GM21723 (cell line): Measurements from ENCODE around the gene FKBP2.

Experiments used
- ATAC-seq: cut with Tn5 transposase; IDR thresholded peaks from one replicate; pipeline ENCODE4 v1.9.1; 2021; ENCODE audit warnings: mild to moderate bottlenecking, moderate library complexity; ENCODE audit not compliant: unreplicated experiment

FKBP2 gene

DNA sequence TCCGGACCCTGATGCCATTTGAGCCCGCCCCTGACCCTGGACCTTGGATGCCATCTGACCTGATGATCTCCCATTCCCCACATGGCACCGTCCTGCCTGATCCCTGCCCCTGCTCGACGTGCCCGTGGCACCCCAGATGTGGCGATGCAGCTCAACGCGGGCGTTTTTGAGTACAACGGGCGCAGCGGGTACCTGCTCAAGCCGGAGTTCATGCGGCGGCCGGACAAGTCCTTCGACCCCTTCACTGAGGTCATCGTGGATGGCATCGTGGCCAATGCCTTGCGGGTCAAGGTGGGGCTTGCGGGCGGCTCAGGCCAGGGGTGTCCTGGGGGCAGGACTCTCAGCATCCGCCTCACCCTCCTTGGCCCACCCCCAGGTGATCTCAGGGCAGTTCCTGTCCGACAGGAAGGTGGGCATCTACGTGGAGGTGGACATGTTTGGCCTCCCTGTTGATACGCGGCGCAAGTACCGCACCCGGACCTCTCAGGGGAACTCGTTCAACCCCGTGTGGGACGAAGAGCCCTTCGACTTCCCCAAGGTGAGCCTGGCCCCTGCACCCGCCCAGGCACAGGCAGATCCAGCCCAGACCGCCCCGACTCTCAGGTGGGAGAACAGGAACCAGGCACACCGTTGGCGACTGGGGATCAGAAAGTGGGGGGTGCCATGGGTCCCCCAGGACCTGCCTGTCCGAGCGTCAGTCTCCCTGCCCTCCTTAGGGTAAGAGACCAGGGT lies 21.5 kb downstream of the FKBP2 start:
- no peak for ATAC-seq

DNA sequence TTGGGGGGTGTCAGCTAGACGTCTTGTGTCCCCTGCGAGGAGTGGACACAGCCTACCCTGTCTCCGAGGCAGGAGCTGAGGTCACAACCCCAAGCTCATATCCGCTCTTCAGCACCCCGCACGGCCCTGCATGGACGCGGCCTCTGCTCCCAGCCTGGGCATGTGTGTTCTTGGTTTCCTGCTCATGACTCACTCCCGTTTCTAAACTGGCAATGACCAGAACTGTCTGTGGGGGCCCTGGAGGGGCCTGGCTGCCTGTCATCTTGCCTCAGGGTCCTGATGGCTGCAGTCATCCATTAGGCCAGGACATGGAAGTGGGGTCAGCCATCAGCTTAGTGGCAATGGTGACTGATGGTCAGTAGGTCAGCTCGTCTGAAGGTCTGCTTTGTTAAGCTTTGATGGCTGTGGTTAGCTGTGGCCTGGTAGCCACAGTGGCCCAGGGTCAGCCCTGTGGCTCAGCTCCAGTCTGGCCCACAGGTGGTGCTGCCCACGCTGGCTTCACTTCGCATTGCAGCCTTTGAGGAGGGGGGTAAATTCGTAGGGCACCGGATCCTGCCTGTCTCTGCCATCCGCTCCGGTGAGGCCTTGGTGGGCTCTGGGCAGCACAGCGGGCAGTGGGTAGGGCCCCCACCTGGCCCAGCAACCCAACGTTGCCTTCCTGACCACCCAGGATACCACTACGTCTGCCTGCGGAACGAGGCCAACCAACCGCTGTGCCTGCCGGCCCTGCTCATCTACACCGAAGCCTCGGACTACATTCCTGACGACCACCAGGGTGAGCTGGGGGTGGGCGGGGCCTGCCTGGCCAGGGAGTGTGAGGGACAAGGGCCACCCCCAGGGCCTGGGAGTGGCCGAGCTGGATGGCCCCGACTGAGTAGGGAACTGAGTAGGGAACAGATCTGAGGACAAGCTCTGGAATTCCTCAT lies 22.4 kb downstream of the FKBP2 start:
- no peak for ATAC-seq

DNA sequence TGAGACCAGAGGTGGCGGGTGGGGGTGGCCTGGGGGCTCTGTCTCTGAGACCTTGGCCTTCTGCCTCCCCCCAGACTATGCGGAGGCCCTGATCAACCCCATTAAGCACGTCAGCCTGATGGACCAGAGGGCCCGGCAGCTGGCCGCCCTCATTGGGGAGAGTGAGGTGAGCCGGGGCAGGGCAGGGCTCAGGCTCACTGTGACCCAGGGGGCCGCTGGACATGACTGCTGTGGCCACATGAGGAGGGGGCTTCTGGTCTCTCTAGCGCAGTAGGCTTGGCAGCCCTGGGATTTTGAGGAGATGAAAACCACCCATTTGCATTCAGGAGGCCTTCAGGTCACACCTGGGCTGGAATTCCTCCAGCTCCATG lies 23.0 kb downstream of the FKBP2 start:
- ATAC-seq, result no peak

DNA sequence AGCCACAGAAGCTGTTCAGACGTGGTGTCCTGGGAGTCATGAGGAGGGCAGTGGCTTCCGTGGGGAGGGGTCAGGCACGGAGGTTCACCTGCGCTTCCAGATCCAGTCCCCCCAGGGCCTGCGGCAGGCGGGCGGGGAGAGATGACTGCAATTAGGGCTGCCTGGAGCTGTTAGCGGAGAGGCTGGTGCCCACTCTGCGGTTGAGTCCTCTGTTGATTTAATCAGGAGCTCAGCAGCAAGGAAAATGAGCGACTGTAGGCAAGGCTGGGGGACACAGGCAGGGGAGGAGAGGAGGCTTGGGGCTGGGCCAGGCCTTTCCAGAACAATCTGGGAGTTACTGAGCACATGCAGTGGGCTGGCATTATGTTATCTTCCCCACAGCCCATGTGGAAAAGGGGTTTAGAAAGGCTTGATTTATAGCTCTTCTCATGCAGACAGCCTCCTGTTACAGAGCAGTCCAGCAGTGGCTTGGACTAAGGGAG lies 23.5 kb downstream of the FKBP2 start:
- no peak for ATAC-seq

DNA sequence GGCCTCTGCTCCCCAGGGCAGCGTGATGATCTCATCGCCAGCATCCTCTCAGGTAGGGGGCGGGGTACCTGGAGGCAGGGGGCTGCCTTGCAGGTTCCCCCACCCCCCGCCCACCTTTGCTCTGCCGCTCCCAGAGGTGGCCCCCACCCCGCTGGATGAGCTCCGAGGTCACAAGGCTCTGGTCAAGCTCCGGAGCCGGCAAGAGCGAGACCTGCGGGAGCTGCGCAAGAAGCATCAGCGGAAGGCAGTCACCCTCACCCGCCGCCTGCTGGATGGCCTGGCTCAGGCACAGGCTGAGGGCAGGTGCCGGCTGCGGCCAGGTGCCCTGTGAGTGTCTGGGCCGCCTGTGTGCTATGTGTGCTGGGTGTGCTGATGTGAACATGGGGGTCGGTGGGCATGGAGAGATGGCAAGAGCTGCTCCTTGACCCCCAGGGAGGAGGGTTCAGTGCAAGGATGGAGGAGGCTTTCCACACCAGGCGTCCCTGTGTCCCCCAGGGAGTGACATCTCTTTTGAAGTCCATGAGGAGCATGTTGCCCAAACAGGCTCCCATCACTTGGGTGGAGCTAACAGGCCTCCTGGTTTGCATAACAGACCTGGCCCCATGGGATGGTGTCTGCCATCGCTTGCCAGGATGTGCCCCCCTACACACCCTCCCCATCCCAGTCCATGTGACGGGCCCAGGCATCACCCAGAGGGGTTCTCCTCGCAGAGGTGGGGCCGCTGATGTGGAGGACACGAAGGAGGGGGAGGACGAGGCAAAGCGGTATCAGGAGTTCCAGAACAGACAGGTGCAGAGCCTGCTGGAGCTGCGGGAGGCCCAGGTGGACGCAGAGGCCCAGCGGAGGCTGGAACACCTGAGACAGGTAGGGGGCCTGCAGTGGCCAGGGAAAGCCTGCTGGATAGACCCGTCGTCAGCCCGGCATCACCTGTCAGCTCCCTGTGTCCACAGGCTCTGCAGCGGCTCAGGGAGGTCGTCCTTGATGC lies 24.6 kb downstream of the FKBP2 start:
- no peak for ATAC-seq

GRCh38 chr11:64266339-64266738 lies 25.4 kb downstream of the FKBP2 start:
- ATAC-seq, result no peak

- ATAC-seq, result no peak
These were observed 26.5 kb downstream of the FKBP2 start for GRCh38 chr11:64267207-64267945.

DNA sequence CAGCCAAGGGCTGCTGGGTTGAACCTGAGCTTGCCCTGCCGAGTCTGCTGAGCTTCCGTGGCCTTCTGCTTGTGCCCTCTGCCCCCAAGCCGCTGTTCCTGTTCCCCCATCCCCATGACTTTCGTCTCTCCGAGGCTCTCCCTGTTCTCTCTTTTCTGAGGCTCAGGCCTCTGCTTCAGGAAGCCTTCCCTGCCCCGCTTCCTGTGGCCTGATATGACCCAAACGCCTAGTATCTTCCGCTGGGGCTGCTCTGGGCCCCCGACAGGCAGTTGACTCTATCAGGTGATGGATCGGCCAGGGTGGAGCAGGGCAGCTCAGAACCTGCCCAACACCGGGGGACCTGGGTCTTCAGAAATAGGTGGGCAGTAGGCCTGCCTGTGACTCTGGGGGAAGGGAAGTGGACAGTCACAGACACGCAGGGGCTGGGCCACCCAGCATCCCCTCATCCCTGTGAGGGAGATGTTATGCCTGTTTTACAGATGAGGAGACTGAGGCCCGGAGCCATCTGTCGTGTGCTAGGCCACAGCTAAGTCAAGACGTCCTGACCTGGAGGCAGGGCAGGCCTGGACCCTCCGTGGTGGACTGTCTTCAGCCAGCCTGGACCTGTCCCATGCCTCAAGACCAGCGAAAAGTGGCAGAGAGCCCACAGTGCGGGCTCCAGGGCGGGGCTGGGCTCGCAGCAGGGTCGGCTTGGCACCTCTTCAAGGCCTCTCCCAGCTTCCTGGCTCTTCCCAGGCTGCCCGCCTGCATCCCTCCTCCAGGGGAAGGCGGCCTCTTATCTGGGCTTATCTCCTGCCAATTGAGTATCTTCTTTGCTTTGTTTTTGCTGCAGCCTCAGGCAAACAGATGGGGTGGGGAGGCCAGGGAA lies 27.4 kb downstream of the FKBP2 start:
- no peak for ATAC-seq

- ATAC-seq, result peak; percentile 14
These were observed 28.1 kb downstream of the FKBP2 start for GRCh38 chr11:64268893-64269539.

DNA sequence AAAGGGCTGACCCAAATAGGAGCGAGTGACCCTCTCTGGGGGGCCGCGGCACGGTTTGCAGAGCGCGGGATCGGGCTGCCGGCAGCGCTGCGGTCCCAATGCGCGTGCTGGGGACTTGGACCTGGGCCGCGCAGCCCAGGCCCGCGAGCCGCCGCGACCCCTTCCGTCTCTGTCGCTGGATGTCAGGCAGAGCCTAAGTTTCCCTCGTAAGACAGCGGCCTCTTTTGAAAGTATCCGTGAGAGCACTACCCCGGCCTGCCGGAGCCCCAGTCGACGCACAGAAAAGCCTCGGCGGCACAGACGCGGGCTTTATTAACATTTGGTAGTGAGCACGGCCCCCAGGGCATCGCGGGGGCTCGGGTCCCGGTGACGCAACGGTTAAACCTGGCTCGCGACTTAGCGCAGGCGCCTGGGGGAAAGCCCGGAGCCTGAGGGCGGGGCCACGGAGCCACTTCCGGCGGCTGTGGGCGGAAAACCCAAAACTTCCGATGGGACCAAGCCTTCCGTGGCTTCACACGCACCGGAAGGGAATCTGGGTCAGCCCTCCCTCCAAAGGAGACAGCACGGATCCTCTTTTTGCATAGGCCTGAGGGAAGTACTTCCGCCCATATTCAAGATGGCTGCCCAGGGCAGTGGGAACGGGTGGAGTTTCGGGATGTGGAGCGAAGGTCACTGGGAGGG lies 28.8 kb downstream of the FKBP2 start:
- ATAC-seq, result peak; percentile 70

DNA sequence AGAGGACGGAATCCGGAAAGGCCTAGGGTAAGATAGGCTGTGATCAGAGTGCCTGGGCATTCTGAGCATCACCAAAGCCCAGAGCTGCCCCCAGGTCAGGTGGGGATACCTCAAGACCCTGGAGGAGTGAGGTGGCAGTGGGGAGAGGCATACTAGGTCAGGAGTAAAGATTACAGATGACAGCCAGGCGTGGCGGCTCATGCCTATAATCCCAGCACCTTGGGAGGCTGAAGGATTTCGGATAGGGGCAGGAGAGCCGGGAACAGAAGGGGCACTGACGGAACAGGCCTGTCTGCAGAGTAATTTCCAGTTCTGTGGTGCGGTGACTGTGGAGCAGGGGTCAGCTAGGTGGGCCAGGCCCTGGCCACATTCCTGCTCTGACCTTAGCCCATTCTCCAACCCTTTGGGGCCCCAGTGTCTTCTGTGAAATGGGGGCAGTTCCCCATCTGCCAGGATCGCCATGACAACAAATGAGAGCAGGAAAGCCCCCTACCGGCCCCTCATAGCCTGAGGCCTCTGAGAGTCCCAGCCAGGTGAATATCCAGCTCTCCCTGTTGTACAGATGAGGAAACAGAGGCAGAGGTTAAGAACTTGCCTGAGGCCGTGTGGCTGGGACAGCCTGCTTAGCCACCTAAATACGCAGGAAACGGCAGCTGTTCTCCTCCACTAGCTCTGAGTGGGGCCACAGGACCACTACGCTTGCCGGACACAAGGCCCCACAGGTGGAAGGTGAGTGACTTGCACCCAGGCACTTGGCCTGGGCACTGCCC lies 34.3 kb downstream of the FKBP2 start:
- ATAC-seq, result no peak

GRCh38 chr11:64275841-64276240 lies 34.9 kb downstream of the FKBP2 start:
- no peak for ATAC-seq

- ATAC-seq, result no peak
These were observed 35.9 kb downstream of the FKBP2 start for GRCh38 chr11:64276653-64277431.

DNA sequence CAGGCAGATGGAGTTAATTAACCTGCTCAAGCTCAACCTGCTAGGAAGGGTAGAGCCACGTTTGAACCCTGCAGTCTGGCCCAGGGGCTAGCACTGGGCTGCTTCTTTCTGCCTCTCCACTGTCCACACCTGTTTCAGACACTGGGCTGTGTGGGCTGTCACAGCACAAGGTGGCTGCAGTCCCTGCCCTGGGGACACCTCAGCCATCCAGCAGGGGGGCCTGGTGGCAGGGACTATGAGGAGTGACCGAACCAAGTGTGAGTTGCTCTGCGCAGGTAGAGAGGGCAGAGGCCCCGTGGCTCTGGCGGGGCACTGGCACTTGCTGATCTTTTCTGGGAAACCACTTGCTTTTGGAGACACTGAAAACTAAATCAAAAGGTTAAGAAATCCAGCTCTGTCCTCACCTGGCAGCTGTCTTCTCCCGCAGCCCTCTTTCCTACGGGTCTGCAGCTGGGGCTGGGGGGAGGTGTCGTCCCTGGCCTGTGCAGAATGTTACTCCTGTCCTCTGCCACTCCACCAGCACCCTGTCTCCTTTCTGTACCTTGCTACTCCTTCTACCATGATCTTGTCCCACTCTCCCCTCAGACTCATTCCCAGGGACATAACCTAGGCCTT lies 37.8 kb downstream of the FKBP2 start:
- ATAC-seq, result no peak

- no peak for ATAC-seq
These were observed 41.3 kb downstream of the FKBP2 start for GRCh38 chr11:64281957-64282770.
